Measurements from ENCODE around the gene RHBDD2.

- no peak for TF ChIP-seq CTCF (conservative IDR thresholded peaks at IDR 0.05; ENCODE audit: low read length)
- no peak for TF ChIP-seq EZH2phosphoT487 (IDR thresholded peaks at IDR 0.05; ENCODE audit: borderline replicate concordance, low read depth, low read length)
Measured at GRCh38 chr7:75928568-75928914, 49.7 kb downstream of the RHBDD2 start.
